GM18511 (cell line): ENCODE results near the gene DOCK4.
A peak's percentile ranks its signal among the peaks of the same experiment; 100 is the strongest.

Experiments used
- ATAC-seq: cut with Tn5 transposase; IDR thresholded peaks from one replicate; pipeline ENCODE4 v1.9.1; 2021; ENCODE audit warnings: mild to moderate bottlenecking, moderate library complexity; ENCODE audit not compliant: unreplicated experiment

Gene DOCK4

GRCh38 chr7:112018305-112019030 lies 187.7 kb downstream of the DOCK4 start:
- no peak for ATAC-seq

DNA sequence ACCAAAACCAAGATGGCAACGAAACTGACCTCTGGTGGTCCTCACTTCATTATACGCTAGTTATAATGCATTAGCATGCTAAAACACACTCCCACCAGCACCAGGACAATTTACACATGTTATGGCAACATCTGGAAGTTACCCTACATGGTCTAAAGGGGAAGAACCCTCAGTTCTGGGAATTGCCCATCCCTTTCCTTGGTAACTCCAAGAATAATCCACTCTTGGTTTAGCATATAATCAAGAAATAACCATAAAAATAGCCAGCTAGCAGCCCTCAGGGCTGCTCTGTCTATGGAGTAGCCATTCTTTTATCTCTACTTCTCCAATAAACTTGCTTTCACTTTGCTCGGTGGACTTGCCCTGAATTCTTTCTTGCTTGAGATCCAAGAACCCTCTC lies 191.1 kb downstream of the DOCK4 start:
- ATAC-seq, result no peak

GRCh38 chr7:112014347-112014746 lies 191.9 kb downstream of the DOCK4 start:
- ATAC-seq, result no peak

DNA sequence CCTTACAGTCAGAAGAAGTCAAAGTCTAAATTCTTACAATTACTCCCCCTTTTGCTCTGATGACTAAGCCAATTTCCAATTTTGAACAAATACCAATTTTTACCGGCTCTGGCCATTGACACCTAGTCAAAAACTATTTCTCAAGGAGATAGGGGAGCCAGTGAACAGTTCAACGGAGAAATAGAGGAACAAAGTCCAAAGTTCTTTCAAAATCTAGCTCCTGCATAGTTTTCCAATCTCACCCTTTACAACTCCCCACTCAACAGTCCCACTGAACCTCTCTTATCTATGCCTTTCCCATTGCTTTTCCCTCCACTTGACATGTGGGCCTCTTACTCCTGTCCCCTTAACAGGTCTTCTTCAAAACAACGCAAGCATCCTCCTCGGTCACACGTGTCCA lies 192.9 kb downstream of the DOCK4 start:
- no peak for ATAC-seq

DNA sequence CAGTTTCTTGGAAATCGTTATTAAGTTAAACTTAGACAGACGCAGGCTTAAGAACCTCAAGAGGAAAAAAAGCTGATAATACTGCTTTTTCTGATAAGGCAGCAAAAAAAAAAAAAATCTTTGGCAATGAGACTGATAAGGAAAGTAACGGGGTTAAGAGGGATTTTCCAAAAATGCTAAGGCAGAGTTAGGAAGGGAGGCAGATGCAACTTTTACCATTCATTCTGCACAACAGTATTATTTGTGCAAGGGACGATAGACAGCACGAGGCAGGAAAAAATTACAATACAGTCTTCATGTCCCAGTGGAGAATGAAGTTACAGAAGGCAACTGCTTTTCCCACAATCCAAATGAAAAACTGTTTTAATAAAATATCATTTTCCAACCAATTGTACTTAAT lies 194.0 kb downstream of the DOCK4 start:
- ATAC-seq, result no peak

DNA sequence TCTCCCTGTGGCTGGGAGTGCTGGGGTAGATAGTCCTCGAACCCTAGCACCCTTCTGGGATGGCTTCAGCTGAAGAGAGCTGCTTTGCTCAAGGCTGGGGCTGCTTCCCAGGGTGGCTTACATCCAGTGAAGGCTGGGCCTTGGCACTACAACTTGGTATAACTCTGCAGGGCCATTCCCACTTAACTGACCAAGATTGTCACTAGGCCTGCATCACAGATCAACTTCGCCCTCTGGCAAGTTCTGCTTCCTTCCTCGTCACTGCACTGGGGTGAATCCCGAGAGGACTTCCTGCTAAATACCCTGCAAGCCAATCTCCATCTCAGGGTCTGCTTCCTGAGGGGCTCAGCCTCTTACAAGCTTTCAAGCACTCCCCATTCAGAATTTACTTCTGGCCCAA lies 195.2 kb downstream of the DOCK4 start:
- no peak for ATAC-seq

DNA sequence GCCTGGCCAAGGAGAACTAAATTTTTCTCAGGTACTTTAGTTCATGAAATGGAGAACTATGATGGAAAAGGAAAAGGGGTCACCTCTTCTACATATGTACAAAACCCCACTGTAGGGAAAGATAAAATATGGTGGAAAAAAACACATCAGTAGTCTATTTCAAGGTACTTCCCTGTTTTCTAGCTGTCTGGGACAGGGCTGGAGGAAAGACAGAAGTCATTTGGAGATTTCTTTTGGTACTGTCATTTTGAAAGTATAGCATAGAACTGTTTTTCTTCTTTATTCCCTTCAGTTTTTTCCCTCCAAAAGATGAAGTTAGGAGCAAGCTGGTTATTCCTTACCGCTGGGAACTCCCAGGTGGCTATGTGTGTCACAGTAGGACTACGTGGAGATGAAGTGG lies 196.1 kb downstream of the DOCK4 start:
- no peak for ATAC-seq

DNA sequence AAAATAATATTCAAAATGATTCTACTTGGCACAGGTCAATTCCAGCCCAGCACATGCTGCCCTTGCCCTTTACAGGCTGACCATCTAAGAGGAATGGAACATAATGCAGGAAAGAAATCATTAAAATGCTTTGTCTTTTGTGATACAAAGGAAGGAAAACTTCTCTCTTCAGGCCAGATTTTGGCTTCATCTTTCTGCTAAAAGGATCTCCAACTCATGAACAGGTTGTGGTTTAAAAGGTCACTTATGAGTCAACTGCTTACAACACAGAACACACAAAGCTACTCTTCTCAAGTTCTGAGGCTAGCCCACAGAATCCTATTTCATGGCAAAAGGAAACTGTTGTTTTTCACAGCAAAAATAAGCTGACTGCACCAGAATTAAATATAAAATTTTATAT lies 197.1 kb downstream of the DOCK4 start:
- peak; percentile 75 for ATAC-seq

GRCh38 chr7:112007185-112007584 lies 199.0 kb downstream of the DOCK4 start:
- no peak for ATAC-seq

DNA sequence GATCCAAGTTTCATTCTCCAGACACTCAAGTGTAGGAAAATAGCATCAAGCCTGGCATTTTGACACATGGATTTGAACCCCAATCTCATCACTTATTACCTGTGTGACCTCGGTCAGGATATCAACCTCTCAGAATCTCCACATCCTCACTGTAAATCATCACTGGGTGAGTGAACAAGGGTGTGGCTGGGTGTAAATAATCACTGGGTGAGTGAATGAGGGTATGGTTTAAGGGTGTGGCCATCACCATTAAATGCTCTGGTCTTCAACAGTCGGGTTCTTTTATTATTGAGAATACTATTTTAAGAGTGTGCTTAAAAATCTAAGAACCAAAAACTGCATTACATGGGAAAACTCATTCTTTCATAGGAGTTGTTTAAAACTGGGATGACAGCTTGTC lies 200.1 kb downstream of the DOCK4 start:
- no peak for ATAC-seq

DNA sequence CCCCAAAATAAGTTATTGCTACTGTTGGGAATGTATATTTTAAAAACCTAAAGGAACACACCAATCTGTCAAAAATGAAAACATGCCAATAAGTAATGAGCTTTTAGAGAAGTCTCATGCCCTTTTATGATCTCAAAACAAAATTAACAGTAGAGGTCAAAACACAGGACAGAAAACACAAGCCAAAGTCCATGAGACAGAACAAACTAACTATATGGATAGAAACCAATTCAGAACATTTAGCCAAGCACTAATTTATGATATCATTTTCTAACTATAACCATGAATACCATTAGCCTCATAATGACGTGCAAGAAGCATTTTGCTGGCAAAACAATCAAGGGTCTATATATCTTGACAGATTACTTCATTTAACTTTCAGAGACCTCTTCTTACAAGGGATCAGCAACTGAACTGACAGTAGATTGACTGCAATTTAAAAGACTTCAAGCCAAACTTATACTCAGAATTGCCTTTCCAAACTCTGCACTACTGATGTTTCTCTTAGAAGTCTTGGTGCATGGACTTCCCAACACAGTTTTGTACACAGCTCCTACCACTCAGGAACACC lies 200.9 kb downstream of the DOCK4 start:
- ATAC-seq, result no peak

DNA sequence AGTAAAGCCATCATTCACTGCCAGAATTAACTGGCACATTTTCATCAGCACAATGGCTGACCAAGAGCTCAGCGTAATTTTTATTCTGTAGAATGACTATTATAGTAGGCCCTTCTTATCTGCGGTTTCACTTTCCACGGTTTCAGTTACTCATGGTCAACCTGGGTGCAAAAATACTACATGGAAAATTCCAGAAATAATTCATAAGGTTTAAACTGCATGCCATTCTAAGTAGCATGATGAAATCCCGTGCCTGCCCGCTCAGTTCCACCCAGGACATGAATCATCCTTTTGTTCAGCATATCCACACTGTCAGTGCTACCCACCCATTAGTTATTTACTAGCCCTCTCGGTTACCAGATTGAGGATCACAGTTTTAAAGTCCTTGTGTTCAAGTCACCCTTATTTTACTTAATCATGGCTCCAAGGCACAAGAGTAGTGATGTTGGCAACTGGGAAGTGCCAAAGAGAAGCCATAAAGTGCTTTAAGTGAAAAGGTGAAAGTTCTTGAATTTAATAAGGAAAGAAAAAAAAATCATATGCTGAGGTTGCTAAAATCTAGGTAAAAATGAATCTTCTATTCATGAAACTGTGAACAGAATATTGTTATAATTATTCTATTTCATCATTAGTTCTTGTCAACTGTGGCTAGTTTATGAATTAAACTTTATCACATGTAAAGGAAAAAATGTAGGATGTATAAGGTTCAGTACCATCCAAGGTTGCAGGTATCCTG lies 204.9 kb downstream of the DOCK4 start:
- no peak for ATAC-seq

DNA sequence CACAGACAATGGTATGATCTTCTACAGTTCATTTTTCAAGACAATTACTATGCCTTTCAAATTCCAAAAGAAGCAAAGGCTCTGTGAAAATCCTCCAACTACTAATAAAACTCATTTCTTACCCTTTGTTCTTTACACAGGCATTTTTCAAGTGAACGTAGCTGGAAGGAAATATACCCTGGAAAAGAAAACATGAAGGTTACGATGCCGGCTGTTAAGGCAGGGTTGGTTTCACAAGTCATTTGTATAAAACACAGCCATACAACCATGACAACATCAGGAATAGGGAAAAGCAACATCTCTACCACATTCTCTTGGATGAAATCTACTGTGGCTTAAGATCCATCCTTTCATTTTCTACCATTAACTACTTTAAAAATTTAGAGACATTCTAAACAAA lies 207.9 kb downstream of the DOCK4 start:
- no peak for ATAC-seq

DNA sequence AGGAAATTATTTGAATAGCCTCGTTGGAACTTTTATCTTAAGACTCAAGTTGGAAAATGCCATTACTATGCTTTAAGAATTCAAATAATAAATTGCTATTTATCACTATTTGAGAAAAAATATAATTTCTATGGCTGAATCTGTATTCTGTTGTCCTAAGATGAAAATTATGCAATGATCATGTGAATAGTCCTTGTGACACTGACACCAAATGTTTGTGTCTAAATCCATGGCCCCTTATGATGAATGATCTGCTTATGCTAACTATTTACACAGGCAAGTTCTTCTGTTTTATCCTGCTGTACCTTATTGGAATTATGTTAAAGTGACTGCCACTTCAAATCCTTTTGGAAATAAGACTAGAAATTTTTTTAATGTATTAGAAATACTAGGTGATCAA lies 208.7 kb downstream of the DOCK4 start:
- no peak for ATAC-seq

GRCh38 chr7:111992601-111993000 lies 213.6 kb downstream of the DOCK4 start:
- ATAC-seq, result no peak

GRCh38 chr7:111990643-111991042 lies 215.6 kb downstream of the DOCK4 start:
- ATAC-seq, result no peak

DNA sequence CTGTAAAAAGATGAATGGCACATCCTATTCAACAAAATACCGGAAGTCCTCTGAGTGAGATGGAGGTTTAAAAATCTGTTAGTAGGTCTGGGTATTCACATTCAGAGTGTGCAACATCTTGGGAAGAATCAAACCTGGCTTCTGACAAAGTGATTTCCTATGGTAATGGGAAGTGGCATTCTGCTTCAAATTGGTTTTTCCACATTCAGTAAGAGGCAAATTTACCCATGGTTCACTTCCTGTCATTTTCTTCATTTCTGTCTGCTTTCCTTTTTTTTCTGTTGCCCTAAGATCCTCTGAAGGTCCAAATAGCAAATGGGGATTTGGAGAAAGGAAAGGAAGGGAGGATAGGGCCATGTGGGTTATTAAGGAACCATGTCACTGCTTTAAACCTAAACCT lies 218.3 kb downstream of the DOCK4 start:
- no peak for ATAC-seq

- ATAC-seq, result no peak
These were observed 218.9 kb downstream of the DOCK4 start for GRCh38 chr7:111987115-111987826.

DNA sequence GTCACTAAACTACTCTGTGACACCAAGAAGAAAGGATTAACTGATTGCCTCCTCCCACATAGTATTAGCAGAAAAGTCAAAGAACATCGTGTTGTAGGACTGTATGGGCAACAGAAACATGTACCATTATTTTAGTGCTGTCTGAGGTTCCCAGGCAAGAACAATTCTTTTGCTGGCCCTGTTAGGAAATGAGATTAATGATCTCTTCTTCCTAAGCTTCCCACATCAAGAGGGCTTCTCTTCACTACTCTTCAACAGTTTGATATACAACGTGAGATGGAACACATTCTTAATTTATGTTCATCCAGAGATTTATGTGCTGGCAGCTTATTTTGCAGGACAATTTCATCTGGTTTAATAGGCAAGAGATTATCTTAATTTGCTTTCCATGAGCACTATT lies 219.6 kb downstream of the DOCK4 start:
- ATAC-seq, result no peak

DNA sequence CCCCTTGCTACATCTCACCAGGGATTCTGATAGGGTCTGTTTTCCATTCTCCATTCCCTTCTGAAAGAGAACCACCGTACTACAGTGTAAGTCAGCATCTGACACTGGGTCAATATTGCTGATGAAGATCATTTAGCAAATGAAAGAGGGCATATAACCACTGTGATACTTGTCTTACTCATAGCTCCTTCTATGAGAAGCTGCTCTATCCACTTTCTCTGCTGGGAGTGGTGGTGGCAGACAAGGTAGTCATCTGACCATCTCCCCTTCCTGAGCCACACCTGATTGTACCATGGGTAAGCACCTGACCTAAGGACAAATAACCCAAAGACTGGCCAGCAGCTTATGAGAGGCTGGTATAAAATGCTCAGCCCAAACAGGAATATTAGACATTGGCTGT lies 220.4 kb downstream of the DOCK4 start:
- ATAC-seq, result no peak

GRCh38 chr7:111982804-111983203 lies 223.4 kb downstream of the DOCK4 start:
- ATAC-seq, result no peak

DNA sequence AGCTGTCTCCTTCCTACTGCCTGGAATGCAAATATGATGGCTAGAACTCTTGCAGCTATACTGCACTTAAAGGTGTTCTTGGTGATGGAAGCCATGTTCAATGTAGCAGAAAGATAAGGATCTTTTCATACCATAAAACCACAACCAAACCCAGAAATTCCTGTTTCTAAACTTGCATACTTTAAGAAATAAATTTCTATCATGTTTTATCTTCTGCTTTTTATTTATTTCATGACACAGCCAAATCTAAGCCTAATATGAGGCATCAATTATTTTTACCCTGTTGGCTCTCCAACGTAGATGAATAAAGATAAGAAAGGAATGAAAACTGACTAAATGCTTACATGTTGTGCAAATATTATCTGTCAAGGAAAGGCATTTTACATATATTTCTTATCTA lies 224.1 kb downstream of the DOCK4 start:
- no peak for ATAC-seq
